Measurements from ENCODE around the gene TRRAP. TPM values are rescaled to one million over a fixed set of nuclear protein-coding genes. Genes with fewer than 3 reads are reported as not detected.
"Not testable (repeated sequence)": the region's sequence is repeated elsewhere in the genome, so short reads cannot be mapped to it uniquely, and the experiment has no call there.

Gene TRRAP
- total RNA-seq, 1 donor from 2014 or later = 18.3 TPM

- no peak overlapping the region for H3K4me3 ChIP-seq (ENCODE audit: low read depth, low read length)
- no peak for TF ChIP-seq CTCF (conservative IDR thresholded peaks at IDR 0.05; ENCODE audit: low read depth, low read length)
- no peak for DNase-seq (ENCODE audit: low read depth)
Measured at GRCh38 chr7:98870807-98871491, 7.4 kb upstream of the TRRAP start.

- TF ChIP-seq CTCF (conservative IDR thresholded peaks at IDR 0.05; ENCODE audit: low read depth, low read length) = peak; percentile 53
- H3K4me3 ChIP-seq (ENCODE audit: low read depth, low read length) = no peak overlapping the region
- no peak for DNase-seq (ENCODE audit: low read depth)
Measured at GRCh38 chr7:98872328-98872924, 5.9 kb upstream of the TRRAP start.

- not testable (repeated sequence) for H3K4me3 ChIP-seq (ENCODE audit: low read depth, low read length); DNase-seq (ENCODE audit: low read depth)
Measured at GRCh38 chr7:98873610-98874009, 4.7 kb upstream of the TRRAP start.

- no peak for DNase-seq (ENCODE audit: low read depth)
- H3K4me3 ChIP-seq (ENCODE audit: low read depth, low read length) = no peak overlapping the region
- TF ChIP-seq CTCF (conservative IDR thresholded peaks at IDR 0.05; ENCODE audit: low read depth, low read length) = no peak
Measured at GRCh38 chr7:98874942-98875341, 3.4 kb upstream of the TRRAP start.

GRCh38 chr7:98875501-98875900, 2.8 kb upstream of the TRRAP start:
- H3K4me3 ChIP-seq (ENCODE audit: low read depth, low read length) = no peak overlapping the region
- no peak for DNase-seq (ENCODE audit: low read depth)
- no peak for TF ChIP-seq CTCF (conservative IDR thresholded peaks at IDR 0.05; ENCODE audit: low read depth, low read length)

GRCh38 chr7:98877146-98877545, 1.2 kb upstream of the TRRAP start:
- no peak for TF ChIP-seq CTCF (conservative IDR thresholded peaks at IDR 0.05; ENCODE audit: low read depth, low read length)
- H3K4me3 ChIP-seq (ENCODE audit: low read depth, low read length) = no peak overlapping the region

GRCh38 chr7:98877692-98878364, 504 bp upstream of the TRRAP start:
- no peak for DNase-seq (ENCODE audit: low read depth)
- TF ChIP-seq CTCF (conservative IDR thresholded peaks at IDR 0.05; ENCODE audit: low read depth, low read length) = no peak

More at GRCh38 chr7:98877146-98877545, 1.2 kb upstream of the TRRAP start:
- DNase-seq (ENCODE audit: low read depth) = no peak

More at GRCh38 chr7:98877692-98878364, 504 bp upstream of the TRRAP start:
- peak overlapping the region; percentile 99 for H3K4me3 ChIP-seq (ENCODE audit: low read depth, low read length)

All from epithelial cell of proximal tubule (primary cell).